HepG2 (cell line): ENCODE data around the gene OGFOD3. TPM values are rescaled to one million over a fixed set of nuclear protein-coding genes. Genes with fewer than 3 reads are reported as not detected.

Experiments used
- BRCA1 ChIP-seq: sonication (generic); formaldehyde crosslinking; IDR thresholded peaks from 2 replicates; pipeline ENCODE4 v1.4.0; 2020; ENCODE audit warnings: missing genetic modification reagents
- DNMT3B ChIP-seq: conservative IDR thresholded peaks from 2 replicates; pipeline ENCODE4 v1.6.1; 2016; ENCODE audit warnings: missing biosample characterization, control low read depth
- ESRRA ChIP-seq: sonication (generic); formaldehyde crosslinking; IDR thresholded peaks from 2 replicates; pipeline ENCODE4 v1.5.1; 2020; ENCODE audit warnings: mild to moderate bottlenecking, low read depth, missing genetic modification reagents
- KDM5A ChIP-seq: fragments of 200-600 bp; sonication (generic); IDR thresholded peaks from 2 replicates; pipeline ENCODE4 v1.7.0; 2018; ENCODE audit warnings: antibody characterized with exemption, mild to moderate bottlenecking, low read length, borderline replicate concordance
- NFAT5 ChIP-seq: sonication (generic); formaldehyde crosslinking; IDR thresholded peaks from 2 replicates; pipeline ENCODE4 v1.4.0; 2020; ENCODE audit warnings: missing genetic modification reagents
- PLSCR1 ChIP-seq: sonication (generic); formaldehyde crosslinking; IDR thresholded peaks from 2 replicates; pipeline ENCODE4 v1.5.0; 2020; ENCODE audit warnings: missing genetic modification reagents, mild to moderate bottlenecking, borderline replicate concordance
- POGK ChIP-seq: sonication (generic); formaldehyde crosslinking; conservative IDR thresholded peaks from 2 replicates; pipeline ENCODE4 v1.8.0; 2022; ENCODE audit warnings: mild to moderate bottlenecking, moderate library complexity, missing genetic modification reagents
- SALL1 ChIP-seq: sonication (generic); formaldehyde crosslinking; IDR thresholded peaks from 2 replicates; pipeline ENCODE4 v1.8.0; 2022; ENCODE audit warnings: mild to moderate bottlenecking, missing genetic modification reagents
- SATB2 ChIP-seq: sonication (generic); formaldehyde crosslinking; IDR thresholded peaks from 2 replicates; pipeline ENCODE4 v1.5.0; 2020; ENCODE audit warnings: missing genetic modification reagents
- SP4 ChIP-seq: sonication (generic); formaldehyde crosslinking; IDR thresholded peaks from 2 replicates; pipeline ENCODE4 v1.8.1; 2023; ENCODE audit warnings: mild to moderate bottlenecking, missing genetic modification reagents
- TSC22D2 ChIP-seq: sonication (generic); formaldehyde crosslinking; IDR thresholded peaks from 2 replicates; pipeline ENCODE4 v1.5.1; 2020; ENCODE audit warnings: missing genetic modification reagents, mild to moderate bottlenecking, borderline replicate concordance
- ZBTB20 ChIP-seq: sonication (generic); formaldehyde crosslinking; IDR thresholded peaks from 2 replicates; pipeline ENCODE4 v1.8.1; 2023; ENCODE audit warnings: missing genetic modification reagents, low read depth, mild to moderate bottlenecking, borderline replicate concordance
- ZBTB25 ChIP-seq: IDR thresholded peaks from 2 replicates; pipeline ENCODE4 v1.6.1; 2018; ENCODE audit warnings: missing genetic modification reagents
- ZFP62 ChIP-seq: sonication (generic); formaldehyde crosslinking; IDR thresholded peaks from 2 replicates; pipeline ENCODE4 v1.4.0; 2020; ENCODE audit warnings: missing genetic modification reagents
- ZMAT3 ChIP-seq: sonication (generic); formaldehyde crosslinking; conservative IDR thresholded peaks from 2 replicates; pipeline ENCODE4 v1.7.0; 2021; ENCODE audit warnings: missing genetic modification reagents
- ZNF230 ChIP-seq: sonication (generic); formaldehyde crosslinking; IDR thresholded peaks from 2 replicates; pipeline ENCODE4 v1.4.0; 2020; ENCODE audit warnings: mild to moderate bottlenecking, missing genetic modification reagents
- ZNF431 ChIP-seq: sonication (generic); formaldehyde crosslinking; IDR thresholded peaks from 2 replicates; pipeline ENCODE4 v1.9.0; 2022; ENCODE audit warnings: missing genetic modification reagents, low read depth, mild to moderate bottlenecking, borderline replicate concordance
- ZNF558 ChIP-seq: sonication (generic); formaldehyde crosslinking; IDR thresholded peaks from 2 replicates; pipeline ENCODE4 v1.9.0; 2022; ENCODE audit warnings: mild to moderate bottlenecking, missing genetic modification reagents, borderline replicate concordance
- ZNF761 ChIP-seq: sonication (generic); formaldehyde crosslinking; conservative IDR thresholded peaks from 2 replicates; pipeline ENCODE4 v1.4.0; 2020; ENCODE audit warnings: mild to moderate bottlenecking, missing genetic modification reagents
- ZNF776 ChIP-seq: sonication (generic); formaldehyde crosslinking; IDR thresholded peaks from 2 replicates; pipeline ENCODE4 v1.4.0; 2020; ENCODE audit warnings: mild to moderate bottlenecking, missing genetic modification reagents
- polyA plus RNA-seq, 8 experiments: library from polyadenylated mRNA; depleted of rRNA in 3 of 8; stranded (reverse) in 7 of 8; unstranded in 1 of 8; fragments of >200 nt; fragmentation: Illumina TruSeq in 4 of 8; extraction: Trizol in 4 of 8; gene quantifications; 2 replicates each; pipeline versions ENCODE4 v1.2.1 to v1.2.3, GENCODE V29; 2011 to 2016; ENCODE audit warnings: low read depth in 4 of 8, missing spikeins in 1 of 8, mixed read lengths in 1 of 8; ENCODE audit not compliant: insufficient read depth in 1 of 8
- total RNA-seq, 5 experiments: library from RNA; depleted of rRNA; stranded (reverse); fragments of >200 nt; fragmentation: Illumina TruSeq; extraction: Trizol; gene quantifications; 2 replicates each; pipeline ENCODE4 v1.2.3, GENCODE V29; 2016; ENCODE audit warnings: low read depth in 1 of 5

The OGFOD3 gene
- total and polyA plus RNA-seq, 2 of the 13 experiments (the other 11 are each of a cell fraction or from before 2014, with no cell fraction given): 40.0 to 42.1 TPM

- TF ChIP-seq ZNF761 (CRISPR knock-in tag) (no peak), SATB2 (CRISPR knock-in tag) (no peak), BRCA1 (CRISPR knock-in tag) (no peak), ZNF431 (CRISPR knock-in tag) (no peak), TSC22D2 (no peak), ZNF230 (CRISPR knock-in tag) (no peak), ESRRA (no peak), DNMT3B (CRISPR knock-in tag) (no peak), ZBTB20 (CRISPR knock-in tag) (peak; percentile 35; the same call in 1 of the 2 replicates), ZMAT3 (CRISPR knock-in tag) (no peak), PLSCR1 (no peak), ZBTB25 (CRISPR knock-in tag) (no peak), SP4 (CRISPR knock-in tag) (0 out of 2 replicates have a peak, but pooled peaks have one; percentile 1), ZNF776 (0 out of 2 replicates have a peak, but pooled peaks have one; percentile 31), ZFP62 (CRISPR knock-in tag) (no peak), POGK (no peak), KDM5A (no peak), ZNF558 (CRISPR knock-in tag) (no peak), NFAT5 (CRISPR knock-in tag) (0 out of 2 replicates have a peak, but pooled peaks have one; percentile 21), SALL1 (CRISPR knock-in tag) (peak; percentile 19; the same call in 1 of the 2 replicates)
Observed at GRCh38 chr17:82350182-82351030, 68.0 kb downstream of the OGFOD3 start (continued).
